Heart left ventricle (tissue), 16 donors: ENCODE measurements around the gene APOBEC3H. TPM values are rescaled to one million over a fixed set of nuclear protein-coding genes. Genes with fewer than 3 reads are reported as not detected.

ENCODE experiments used
- ATAC-seq, 4 donors: fragments of 200-7000 bp; cut with Tn5 transposase; one replicate each; pipeline ENCODE4 v1.9.1; 2020 to 2022; ENCODE audit warnings: moderate library complexity in 4 of 4, mild to moderate bottlenecking in 3 of 4, moderate number of reproducible peaks in 1 of 4
- DNase-seq, 5 donors: peaks; one replicate each; pipeline ENCODE4 v3.0.0-alpha.2; 2020
- H3K27ac ChIP-seq, 12 donors: fragments of 200-600 bp; sonication (generic) in 4 of 12; one replicate each; pipeline versions ENCODE4 v1.5.0 to v1.8.0; 2016 to 2022; ENCODE audit warnings: mild to moderate bottlenecking in 2 of 12
- H3K27me3 ChIP-seq, 9 donors: fragments of 200-600 bp; sonication (generic) in 2 of 9; one replicate each; pipeline versions ENCODE4 v1.5.1 to v1.8.0; 2016 to 2022; ENCODE audit warnings: mild to moderate bottlenecking in 3 of 9
- H3K36me3 ChIP-seq, 9 donors: fragments of 200-600 bp; sonication (generic) in 2 of 9; one replicate each; pipeline versions ENCODE4 v1.5.0 to v1.8.0; 2018 to 2022; ENCODE audit warnings: mild to moderate bottlenecking in 2 of 9
- H3K4me1 ChIP-seq, 12 donors: fragments of 200-600 bp; sonication (generic) in 4 of 12; one replicate each; pipeline versions ENCODE4 v1.5.0 to v1.8.0; 2016 to 2022; ENCODE audit warnings: mild to moderate bottlenecking in 3 of 12
- H3K4me3 ChIP-seq, 12 donors: fragments of 200-600 bp; sonication (generic) in 4 of 12; one replicate each; pipeline versions ENCODE4 v1.5.0 to v1.8.0; 2017 to 2022; ENCODE audit warnings: mild to moderate bottlenecking in 9 of 12, moderate library complexity in 4 of 12
- H3K9me3 ChIP-seq, 12 donors: fragments of 200-600 bp; sonication (generic) in 4 of 12; one replicate each; pipeline versions ENCODE4 v1.5.0 to v1.8.0; 2016 to 2022; ENCODE audit warnings: mild to moderate bottlenecking in 1 of 12
- POLR2A ChIP-seq, 2 donors: fragments of 450-650 bp; IDR thresholded peaks; one replicate each; pipeline ENCODE4 v1.6.1; 2017; ENCODE audit warnings: antibody characterized with exemption in 2 of 2, mild to moderate bottlenecking in 2 of 2, moderate library complexity in 2 of 2
- WGBS, 4 donors: extraction: QIAGEN DNeasy Blood & Tissue Kit in 2 of 4; methylation state at CpG; one replicate each; pipeline versions ENCODE4 v1.1.5 to v1.1.7; 2013 to 2018; 5-methylcytosine and 5-hydroxymethylcytosine counted together
- intact Hi-C, 10 donors: fragments of 100-400 bp; cut with DNase I; formaldehyde crosslinking; loops; one replicate each; pipeline versions ENCODE4 v1.11.1 to v1.14.2; 2022
- polyA plus RNA-seq, 2 donors: library from polyadenylated mRNA; stranded (reverse); fragments of 200-250 nt; gene quantifications; one replicate each; pipeline ENCODE4 v1.2.3, GENCODE V29; 2013
- total RNA-seq, 9 donors: library from RNA; depleted of rRNA in 2 of 9; stranded (reverse); fragments of >200 nt in 2 of 9; fragmentation: NEBNext Ultra II Directional in 3 of 9; extraction: Animal tissue kit (Norgen Biotek cat#: 25700) in 3 of 9; gene quantifications; one replicate each; pipeline versions ENCODE4 v1.1.0 to v1.2.4, GENCODE V29; 2016 to 2023
- TF ChIP-seq, protein P1 (sequence below), 12 donors: fragments of 200-600 bp; sonication (generic) in 4 of 12; IDR thresholded peaks; one replicate each; pipeline versions ENCODE4 v1.5.0 to v1.8.0; 2018 to 2022; ENCODE audit warnings: antibody characterized with exemption in 12 of 12, mild to moderate bottlenecking in 5 of 12
- donor health status: ischemic (EF 13 %, LVEDD 7.1; RV severe dilation, severe dysfunction).
- donor health status: healthy with polysubstance abuse.
- donor health status: DM: no; HTN: yes; CAD: no.
- donor health status: DM: no; HTN: no; CAD: no.
- donor health status: ischemic (EF 25% LVEDD 6.9; RV normal size, moderate dysfunction).
- donor health status: ischemic (EF 25% LVEDD 5.7; RV mildly dilated, moderate dysfunction).
- donor health status: healthy.
- donor health status: DM: yes; HTN: yes; CAD: no.
- donor health status: ischemic (EF 35%, LVEDD 5.7; RV mildly dilated, moderate dysfunction).
- donor health status: nonischemic (EF 11% LVEDD 7.7; RV severe dilation, severe dysfunction).
- donor health status: DM: yes; HTN: yes; CAD: no.
- donor health status: PGD.
- donor health status: ischemic (EF 29% LVEDD 5.4; RV normal size, mild dysfunction).
- donor health status: nonischemic (EF 23%, LVEDD 6.1; RV moderate dilation, normal function).

Gene APOBEC3H
- total and polyA plus RNA-seq, 11 donors: 0.21 to 1.7 (median 0.60) TPM; not detected in 6

DNA sequence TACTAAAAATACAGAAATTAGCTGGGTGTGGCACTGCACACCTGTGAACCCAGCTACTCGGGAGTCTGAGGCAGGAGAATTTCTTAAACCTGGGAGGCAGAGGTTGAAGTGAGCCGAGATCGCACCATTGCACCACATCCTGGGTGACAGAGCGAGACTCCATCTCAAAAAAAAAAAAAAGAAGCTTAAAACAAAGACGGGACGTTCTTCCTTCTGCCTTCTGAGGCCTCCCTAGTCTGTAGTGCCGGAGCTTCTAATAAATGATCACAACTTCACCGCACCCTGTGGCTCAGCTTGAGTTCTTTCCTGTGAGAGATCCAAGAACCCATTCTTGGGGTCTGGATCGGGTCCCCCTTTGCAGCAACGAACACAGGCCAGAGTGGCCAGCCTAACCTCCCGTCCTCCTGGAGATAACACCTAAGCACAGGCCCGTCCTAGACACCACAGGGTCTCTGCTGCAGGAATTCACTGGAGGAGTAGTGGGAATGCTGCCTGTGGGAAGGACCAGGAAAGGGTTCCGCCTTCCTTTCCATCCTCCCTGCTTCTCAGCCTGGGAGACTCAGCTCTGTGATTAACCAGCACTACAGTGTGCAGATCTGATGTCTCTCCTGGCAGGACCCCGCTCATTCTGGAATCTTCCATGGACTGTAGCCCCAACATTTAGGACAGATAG is 2.2 kb upstream of the APOBEC3H start:
- no peak for TF ChIP-seq POLR2A (IDR thresholded peaks at IDR 0.05)
- TF ChIP-seq, protein P1, sequence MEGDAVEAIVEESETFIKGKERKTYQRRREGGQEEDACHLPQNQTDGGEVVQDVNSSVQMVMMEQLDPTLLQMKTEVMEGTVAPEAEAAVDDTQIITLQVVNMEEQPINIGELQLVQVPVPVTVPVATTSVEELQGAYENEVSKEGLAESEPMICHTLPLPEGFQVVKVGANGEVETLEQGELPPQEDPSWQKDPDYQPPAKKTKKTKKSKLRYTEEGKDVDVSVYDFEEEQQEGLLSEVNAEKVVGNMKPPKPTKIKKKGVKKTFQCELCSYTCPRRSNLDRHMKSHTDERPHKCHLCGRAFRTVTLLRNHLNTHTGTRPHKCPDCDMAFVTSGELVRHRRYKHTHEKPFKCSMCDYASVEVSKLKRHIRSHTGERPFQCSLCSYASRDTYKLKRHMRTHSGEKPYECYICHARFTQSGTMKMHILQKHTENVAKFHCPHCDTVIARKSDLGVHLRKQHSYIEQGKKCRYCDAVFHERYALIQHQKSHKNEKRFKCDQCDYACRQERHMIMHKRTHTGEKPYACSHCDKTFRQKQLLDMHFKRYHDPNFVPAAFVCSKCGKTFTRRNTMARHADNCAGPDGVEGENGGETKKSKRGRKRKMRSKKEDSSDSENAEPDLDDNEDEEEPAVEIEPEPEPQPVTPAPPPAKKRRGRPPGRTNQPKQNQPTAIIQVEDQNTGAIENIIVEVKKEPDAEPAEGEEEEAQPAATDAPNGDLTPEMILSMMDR (IDR thresholded peaks at IDR 0.05): no peak
- no peaks in the 10 kb centered on the region for H3K36me3 ChIP-seq
- H3K27ac ChIP-seq: peak overlapping the region in 1 of 12 donors; percentile 69
- no peaks in the 10 kb centered on the region for H3K9me3 ChIP-seq
- H3K4me3 ChIP-seq: no peak overlapping the region
- peaks cover 0 to 5% (median 0%) of the 10 kb centered on the region in 9 donors for H3K27me3 ChIP-seq
- intact Hi-C loops: no loop called here
- WGBS, 4 donors: 87 to 93% (median 91%) methylated on average over 14 of the region's 14 CpGs
- H3K4me1 ChIP-seq: peaks cover 0 to 61% (median 2%) of the 10 kb centered on the region in 12 donors
- DNase-seq (no peak), ATAC-seq (no peak)

DNA sequence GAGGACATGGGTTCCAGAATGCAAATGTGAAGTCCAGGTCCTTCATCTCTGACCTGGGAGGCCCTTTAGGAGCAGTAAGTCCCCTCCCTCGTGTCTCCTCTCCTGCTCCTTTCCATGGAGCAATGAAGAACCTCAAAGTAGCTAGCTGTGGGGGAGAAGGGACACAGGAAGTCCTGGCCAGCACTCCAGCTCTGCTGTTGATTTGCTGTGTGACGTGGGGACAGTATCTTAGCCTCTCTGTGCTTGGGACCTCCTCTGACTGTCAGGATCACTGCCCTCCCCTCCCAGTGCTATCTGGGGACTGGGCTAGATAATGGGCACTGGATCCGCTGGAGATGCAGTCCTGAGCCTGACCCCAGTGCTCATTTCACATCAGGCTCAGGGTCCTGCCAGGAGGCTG is 1.1 kb upstream of the APOBEC3H start:
- peaks cover 0 to 57% (median 2%) of the 10 kb centered on the region in 12 donors for H3K4me1 ChIP-seq
- no peak for DNase-seq
- H3K4me3 ChIP-seq: no peak overlapping the region
- peak overlapping the region in 1 of 12 donors; percentile 37 for H3K27ac ChIP-seq
- no peaks in the 10 kb centered on the region for H3K9me3 ChIP-seq
- ATAC-seq: no peak
- TF ChIP-seq, protein P1 (IDR thresholded peaks at IDR 0.05): no peak
- TF ChIP-seq POLR2A (IDR thresholded peaks at IDR 0.05): no peak
- H3K27me3 ChIP-seq: no peaks in the 10 kb centered on the region
- intact Hi-C loops: no loop called here
- no peaks in the 10 kb centered on the region for H3K36me3 ChIP-seq
- WGBS, 4 donors: 76 to 86% (median 82%) methylated on average over 2 to 3 of the region's 3 CpGs

DNA sequence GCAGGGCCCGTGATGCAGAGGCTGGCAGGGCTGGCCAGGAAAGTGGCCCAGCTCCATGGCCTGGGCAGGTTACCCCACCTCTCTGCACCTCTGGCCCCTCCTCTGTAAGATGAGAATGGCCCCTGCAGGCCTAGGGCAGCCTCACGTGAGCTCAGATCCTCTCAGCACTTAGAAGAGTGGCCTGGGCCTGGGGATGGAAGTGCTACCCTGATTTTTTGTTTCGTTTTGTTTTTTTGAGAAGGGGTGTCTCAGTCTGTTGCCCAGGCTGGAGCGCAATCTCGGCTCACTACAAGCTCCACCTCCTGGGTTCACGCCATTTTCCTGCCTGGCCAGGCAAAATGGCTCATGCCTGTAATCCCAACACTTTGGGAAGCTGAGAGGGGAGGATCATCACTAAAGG is 982 bp downstream of the APOBEC3H start:
- TF ChIP-seq POLR2A (IDR thresholded peaks at IDR 0.05): no peak
- TF ChIP-seq, protein P1 (IDR thresholded peaks at IDR 0.05): no peak
- H3K4me3 ChIP-seq: no peak overlapping the region

DNA sequence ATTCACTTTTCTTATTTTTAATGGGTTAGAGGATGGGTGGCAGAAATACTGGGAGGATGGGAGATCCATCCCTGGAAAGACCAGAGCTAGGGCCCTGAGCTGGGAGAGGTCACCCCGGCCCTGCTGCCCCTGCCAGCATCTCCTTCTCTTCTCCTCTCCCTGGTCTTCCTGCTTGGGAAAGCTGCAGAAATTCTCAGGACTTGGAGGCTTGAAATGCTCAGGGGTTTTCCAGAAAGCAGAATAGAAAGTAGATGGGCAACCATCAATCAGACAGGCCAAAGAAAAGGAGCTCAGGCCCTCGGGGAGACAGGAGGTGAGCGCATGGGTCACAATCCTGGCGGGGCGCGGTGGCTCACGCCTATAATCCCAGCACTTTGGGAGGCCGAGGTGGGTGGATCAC is 1.5 kb downstream of the APOBEC3H start:
- no peaks in the 10 kb centered on the region for H3K36me3 ChIP-seq
- ATAC-seq: no peak
- no peak for DNase-seq
- WGBS, 4 donors: 82 to 94% (median 90%) methylated on average over 8 of the region's 8 CpGs
- peak overlapping the region in 1 of 12 donors; percentile 80 for H3K27ac ChIP-seq
- TF ChIP-seq, protein P1 (IDR thresholded peaks at IDR 0.05): no peak
- TF ChIP-seq POLR2A (IDR thresholded peaks at IDR 0.05): no peak
- H3K27me3 ChIP-seq: peaks cover 0 to 6% (median 0%) of the 10 kb centered on the region in 9 donors
- intact Hi-C loops: no loop called here
- no peak overlapping the region for H3K4me3 ChIP-seq
- H3K4me1 ChIP-seq: peaks cover 0 to 43% (median 2%) of the 10 kb centered on the region in 12 donors
- H3K9me3 ChIP-seq: no peaks in the 10 kb centered on the region

More for the DNA sequence above, 982 bp downstream of the APOBEC3H start:
- H3K4me1 ChIP-seq: peaks cover 0 to 45% (median 2%) of the 10 kb centered on the region in 12 donors
- DNase-seq (no peak), ATAC-seq (no peak)
- H3K36me3 ChIP-seq: no peaks in the 10 kb centered on the region
- peaks cover 0 to 6% (median 0%) of the 10 kb centered on the region in 9 donors for H3K27me3 ChIP-seq
- no peaks in the 10 kb centered on the region for H3K9me3 ChIP-seq
- H3K27ac ChIP-seq: peak overlapping the region in 1 of 12 donors; percentile 80
- intact Hi-C loops: no loop called here
- WGBS, 4 donors: 74 to 88% (median 83%) methylated on average over 6 of the region's 6 CpGs
